ENCODE results near the gene CANX.

CANX gene

DNA sequence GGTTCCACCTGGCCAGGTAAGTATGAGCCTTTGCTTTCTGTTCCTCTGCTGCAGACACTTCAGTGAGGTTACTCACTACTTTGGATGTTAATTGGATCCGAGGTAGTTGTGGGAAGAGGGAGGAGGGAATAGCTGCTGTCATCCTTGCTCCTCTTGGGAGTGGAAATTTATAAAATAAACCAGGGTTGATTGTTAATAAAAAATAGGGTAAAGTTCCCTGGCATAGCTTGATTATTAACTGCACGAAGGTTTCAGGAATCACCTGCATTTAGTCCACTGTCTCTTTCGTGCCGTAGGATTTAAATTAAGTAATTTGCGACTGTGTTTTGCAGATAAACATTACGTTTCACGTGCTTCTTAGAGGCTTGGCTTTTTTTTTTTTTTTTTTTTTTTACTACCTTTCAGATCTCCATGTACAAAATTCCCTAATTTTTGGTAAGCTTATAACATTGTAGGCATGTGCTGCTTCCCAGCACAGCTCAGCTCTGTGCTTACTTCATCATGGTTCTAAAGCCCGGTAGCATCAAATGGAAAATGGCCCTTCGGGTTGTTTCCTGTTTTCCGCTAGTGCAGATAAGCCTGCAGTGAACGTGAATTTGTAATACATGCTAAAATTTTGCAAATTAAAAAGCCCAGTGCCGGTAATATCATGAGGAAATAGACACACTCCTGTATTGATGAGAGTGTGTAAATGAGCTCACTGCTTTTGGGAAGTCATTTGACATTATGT lies 68.1 kb downstream of the CANX start:
- Histone ChIP-seq H3K27me3 (ENCODE audit: insufficient read depth, low read length) (no peaks in the 10 kb centered on the region), H3K9me3 (ENCODE audit: low read length) (no peaks in the 10 kb centered on the region), H3K4me1 (ENCODE audit: insufficient read depth, low read length) (peaks cover 32% of the 10 kb centered on the region), H3K36me3 (ENCODE audit: insufficient read depth, low read length) (peaks cover 68% of the 10 kb centered on the region), H3K4me3 (ENCODE audit: low read length) (no peak overlapping the region), H2AFZ (ENCODE audit: low read depth, low read length) (no peak overlapping the region)

- H3K36me3 ChIP-seq (ENCODE audit: insufficient read depth, low read length), result peaks cover 74% of the 10 kb centered on the region
- peaks cover 25% of the 10 kb centered on the region for H3K4me1 ChIP-seq (ENCODE audit: insufficient read depth, low read length)
- H3K4me3 ChIP-seq (ENCODE audit: low read length), result no peak overlapping the region
- H3K9me3 ChIP-seq (ENCODE audit: low read length), result no peaks in the 10 kb centered on the region
- H2AFZ ChIP-seq (ENCODE audit: low read depth, low read length), result no peak overlapping the region
- no peaks in the 10 kb centered on the region for H3K27me3 ChIP-seq (ENCODE audit: insufficient read depth, low read length)
Observed at GRCh38 chr5:179767496-179768100, 68.8 kb downstream of the CANX start.

- H3K4me1 ChIP-seq (ENCODE audit: insufficient read depth, low read length), result peaks cover 16% of the 10 kb centered on the region
- H3K27me3 ChIP-seq (ENCODE audit: insufficient read depth, low read length), result no peaks in the 10 kb centered on the region
- no peak overlapping the region for H3K4me3 ChIP-seq (ENCODE audit: low read length)
- H3K36me3 ChIP-seq (ENCODE audit: insufficient read depth, low read length), result peaks cover 82% of the 10 kb centered on the region
- no peaks in the 10 kb centered on the region for H3K9me3 ChIP-seq (ENCODE audit: low read length)
- no peak overlapping the region for H2AFZ ChIP-seq (ENCODE audit: low read depth, low read length)
Observed at GRCh38 chr5:179768326-179769085, 69.7 kb downstream of the CANX start.

DNA sequence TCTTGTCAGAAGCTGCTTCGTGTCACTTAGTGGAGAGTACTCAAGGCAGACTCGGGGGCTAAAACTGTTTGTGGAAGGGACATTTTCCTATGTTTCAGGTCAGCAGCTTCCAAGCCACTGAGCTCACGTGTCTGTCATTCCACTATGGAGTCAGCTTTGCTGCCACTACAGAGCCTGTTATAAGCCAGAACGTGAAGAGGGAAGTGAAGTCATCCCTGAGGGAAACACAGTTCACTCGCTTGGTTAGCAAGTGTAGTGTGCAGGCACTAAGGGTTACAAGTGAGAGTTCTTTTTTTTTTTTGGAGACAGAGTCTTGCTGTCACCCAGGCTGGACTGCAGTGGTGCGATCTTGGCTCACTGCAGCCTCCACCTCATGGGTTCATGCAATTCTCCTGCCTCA lies 70.5 kb downstream of the CANX start:
- no peak overlapping the region for H3K4me3 ChIP-seq (ENCODE audit: low read length)
- peaks cover 89% of the 10 kb centered on the region for H3K36me3 ChIP-seq (ENCODE audit: insufficient read depth, low read length)
- H3K4me1 ChIP-seq (ENCODE audit: insufficient read depth, low read length), result peaks cover 12% of the 10 kb centered on the region
- no peaks in the 10 kb centered on the region for H3K9me3 ChIP-seq (ENCODE audit: low read length)
- no peak overlapping the region for H2AFZ ChIP-seq (ENCODE audit: low read depth, low read length)
- H3K27me3 ChIP-seq (ENCODE audit: insufficient read depth, low read length), result no peaks in the 10 kb centered on the region

- Histone ChIP-seq H3K27me3 (ENCODE audit: insufficient read depth, low read length) (no peaks in the 10 kb centered on the region), H3K4me3 (ENCODE audit: low read length) (no peak overlapping the region), H3K4me1 (ENCODE audit: insufficient read depth, low read length) (peaks cover 12% of the 10 kb centered on the region), H3K9me3 (ENCODE audit: low read length) (no peaks in the 10 kb centered on the region), H3K36me3 (ENCODE audit: insufficient read depth, low read length) (peaks cover 94% of the 10 kb centered on the region), H2AFZ (ENCODE audit: low read depth, low read length) (no peak overlapping the region)
Observed at GRCh38 chr5:179769796-179770195, 71.0 kb downstream of the CANX start.

GRCh38 chr5:179771311-179771895 lies 72.6 kb downstream of the CANX start:
- Histone ChIP-seq H3K9me3 (ENCODE audit: low read length) (no peaks in the 10 kb centered on the region), H3K36me3 (ENCODE audit: insufficient read depth, low read length) (peaks cover 95% of the 10 kb centered on the region), H3K4me3 (ENCODE audit: low read length) (no peak overlapping the region), H3K4me1 (ENCODE audit: insufficient read depth, low read length) (peaks cover 1% of the 10 kb centered on the region), H3K27me3 (ENCODE audit: insufficient read depth, low read length) (no peaks in the 10 kb centered on the region), H2AFZ (ENCODE audit: low read depth, low read length) (no peak overlapping the region)

GRCh38 chr5:179772351-179772750 lies 73.6 kb downstream of the CANX start:
- H3K4me3 ChIP-seq (ENCODE audit: low read length), result no peak overlapping the region
- H3K9me3 ChIP-seq (ENCODE audit: low read length), result no peaks in the 10 kb centered on the region
- H3K27me3 ChIP-seq (ENCODE audit: insufficient read depth, low read length), result no peaks in the 10 kb centered on the region
- H2AFZ ChIP-seq (ENCODE audit: low read depth, low read length), result no peak overlapping the region
- H3K4me1 ChIP-seq (ENCODE audit: insufficient read depth, low read length), result no peaks in the 10 kb centered on the region
- H3K36me3 ChIP-seq (ENCODE audit: insufficient read depth, low read length), result peaks cover 88% of the 10 kb centered on the region

GRCh38 chr5:179773686-179774040 lies 74.9 kb downstream of the CANX start:
- H3K4me1 ChIP-seq (ENCODE audit: insufficient read depth, low read length), result no peaks in the 10 kb centered on the region
- no peaks in the 10 kb centered on the region for H3K9me3 ChIP-seq (ENCODE audit: low read length)
- H3K27me3 ChIP-seq (ENCODE audit: insufficient read depth, low read length), result no peaks in the 10 kb centered on the region
- H2AFZ ChIP-seq (ENCODE audit: low read depth, low read length), result no peak overlapping the region
- H3K4me3 ChIP-seq (ENCODE audit: low read length), result no peak overlapping the region
- peaks cover 87% of the 10 kb centered on the region for H3K36me3 ChIP-seq (ENCODE audit: insufficient read depth, low read length)

DNA sequence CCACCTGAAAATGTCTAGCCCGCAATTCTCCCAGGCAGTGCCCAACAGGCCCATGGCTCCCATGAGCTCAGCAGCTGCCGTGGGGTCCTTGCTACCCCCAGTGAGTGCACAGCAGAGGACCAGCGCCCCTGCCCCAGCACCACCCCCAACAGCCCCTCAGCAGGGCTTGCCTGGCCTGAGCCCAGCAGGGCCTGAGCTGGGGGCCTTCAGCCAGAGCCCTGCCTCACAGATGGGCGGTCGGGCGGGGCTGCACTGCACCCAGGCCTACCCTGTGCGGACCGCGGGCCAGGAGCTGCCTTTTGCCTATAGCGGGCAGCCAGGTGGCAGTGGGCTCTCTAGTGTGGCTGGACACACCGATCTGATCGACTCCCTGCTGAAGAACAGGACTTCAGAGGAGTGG lies 75.7 kb downstream of the CANX start:
- H2AFZ ChIP-seq (ENCODE audit: low read depth, low read length), result no peak overlapping the region
- H3K4me1 ChIP-seq (ENCODE audit: insufficient read depth, low read length), result no peaks in the 10 kb centered on the region
- no peaks in the 10 kb centered on the region for H3K9me3 ChIP-seq (ENCODE audit: low read length)
- H3K4me3 ChIP-seq (ENCODE audit: low read length), result no peak overlapping the region
- no peaks in the 10 kb centered on the region for H3K27me3 ChIP-seq (ENCODE audit: insufficient read depth, low read length)
- peaks cover 83% of the 10 kb centered on the region for H3K36me3 ChIP-seq (ENCODE audit: insufficient read depth, low read length)

DNA sequence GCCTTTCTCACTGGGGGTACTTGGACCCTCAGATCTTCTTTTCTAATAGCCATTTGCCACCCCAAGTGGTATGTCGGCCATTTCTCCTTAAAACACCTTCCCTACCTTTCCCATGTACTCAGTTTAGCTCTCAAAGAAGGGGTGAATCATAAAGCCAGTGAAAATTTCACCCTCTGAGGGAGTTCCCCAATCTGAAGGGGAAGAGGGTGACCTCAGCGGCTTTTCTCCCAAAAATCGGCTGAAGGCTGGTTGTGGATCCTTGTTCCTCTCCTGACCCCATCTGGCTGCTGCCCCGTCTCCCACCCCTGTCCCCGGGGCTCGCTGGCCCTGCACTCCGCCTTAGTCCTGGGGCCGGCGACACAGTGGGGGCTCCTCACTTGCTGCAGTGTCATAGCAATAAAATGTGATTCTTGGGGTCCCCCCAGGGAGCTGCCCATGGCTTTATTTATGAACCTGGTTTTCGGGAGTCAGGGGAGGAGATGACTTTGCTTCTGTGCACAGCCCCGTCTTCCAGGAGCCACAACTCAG lies 77.7 kb downstream of the CANX start:
- H3K4me1 ChIP-seq (ENCODE audit: insufficient read depth, low read length), result no peaks in the 10 kb centered on the region
- H3K36me3 ChIP-seq (ENCODE audit: insufficient read depth, low read length), result peaks cover 63% of the 10 kb centered on the region
- H3K27me3 ChIP-seq (ENCODE audit: insufficient read depth, low read length), result no peaks in the 10 kb centered on the region
- no peak overlapping the region for H3K4me3 ChIP-seq (ENCODE audit: low read length)
- H2AFZ ChIP-seq (ENCODE audit: low read depth, low read length), result no peak overlapping the region
- no peaks in the 10 kb centered on the region for H3K9me3 ChIP-seq (ENCODE audit: low read length)

DNA sequence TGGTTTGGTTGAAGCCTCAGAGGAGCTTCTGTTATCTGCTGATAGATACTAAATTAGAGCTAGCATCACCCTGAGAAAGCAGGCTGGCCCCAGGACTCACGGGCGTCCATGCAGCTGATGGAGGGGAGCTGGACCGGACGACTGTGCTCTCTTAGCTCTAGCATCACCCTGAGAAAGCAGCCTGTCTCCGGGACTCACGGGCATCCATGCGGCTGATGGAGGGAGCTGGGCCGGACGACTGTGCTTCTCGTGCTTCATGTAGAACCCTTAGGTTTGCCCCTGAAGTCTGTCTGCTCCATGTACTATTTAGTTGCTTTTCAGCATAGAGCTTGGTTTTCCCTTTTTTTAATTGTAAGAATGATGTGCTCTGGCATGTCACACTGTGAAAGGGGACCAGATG lies 78.7 kb downstream of the CANX start:
- Histone ChIP-seq H2AFZ (ENCODE audit: low read depth, low read length) (no peak overlapping the region), H3K36me3 (ENCODE audit: insufficient read depth, low read length) (peaks cover 58% of the 10 kb centered on the region), H3K4me3 (ENCODE audit: low read length) (no peak overlapping the region), H3K4me1 (ENCODE audit: insufficient read depth, low read length) (no peaks in the 10 kb centered on the region), H3K9me3 (ENCODE audit: low read length) (no peaks in the 10 kb centered on the region), H3K27me3 (ENCODE audit: insufficient read depth, low read length) (no peaks in the 10 kb centered on the region)

DNA sequence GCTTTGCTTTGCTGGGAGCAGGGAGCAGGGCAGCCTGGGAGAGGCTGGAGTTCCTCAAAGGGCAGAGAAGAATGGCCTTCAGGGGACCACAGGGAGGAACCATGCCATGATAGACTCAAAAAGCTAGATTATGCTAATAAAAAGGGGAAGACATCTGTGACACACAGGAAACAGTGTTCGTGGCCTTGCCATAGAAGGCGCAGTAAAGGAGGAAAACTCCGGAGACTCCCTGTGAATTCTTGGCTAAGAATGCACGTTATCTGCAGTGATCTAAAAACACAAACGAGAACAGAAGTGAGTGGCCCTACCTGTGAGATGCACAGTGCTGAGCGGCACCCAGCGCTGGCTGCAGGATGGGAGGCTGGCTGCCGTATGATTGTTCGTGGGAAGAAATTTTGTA lies 79.1 kb downstream of the CANX start:
- Histone ChIP-seq H3K4me1 (ENCODE audit: insufficient read depth, low read length) (no peaks in the 10 kb centered on the region), H3K36me3 (ENCODE audit: insufficient read depth, low read length) (peaks cover 55% of the 10 kb centered on the region), H3K4me3 (ENCODE audit: low read length) (no peak overlapping the region), H2AFZ (ENCODE audit: low read depth, low read length) (no peak overlapping the region), H3K27me3 (ENCODE audit: insufficient read depth, low read length) (no peaks in the 10 kb centered on the region), H3K9me3 (ENCODE audit: low read length) (no peaks in the 10 kb centered on the region)

DNA sequence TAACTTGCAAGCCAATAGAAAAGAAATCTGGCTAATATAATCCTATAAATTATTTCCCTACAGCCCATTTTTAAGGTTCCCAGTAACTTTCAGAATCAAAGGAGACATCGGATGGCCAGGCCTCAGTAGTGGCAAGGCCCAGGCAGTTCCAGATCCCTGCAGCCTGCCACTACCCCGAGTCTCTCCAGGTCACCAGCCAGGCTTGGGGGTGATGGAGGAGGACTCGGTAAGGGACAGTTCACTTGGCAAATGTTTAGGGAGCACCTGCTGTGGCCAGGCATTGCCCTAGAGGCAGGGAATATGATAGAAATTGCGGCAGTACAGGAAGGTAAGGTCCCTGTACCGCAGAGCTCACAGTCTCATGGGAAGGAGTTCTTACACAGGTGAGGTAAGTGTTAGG lies 79.8 kb downstream of the CANX start:
- Histone ChIP-seq H2AFZ (ENCODE audit: low read depth, low read length) (no peak overlapping the region), H3K36me3 (ENCODE audit: insufficient read depth, low read length) (peaks cover 49% of the 10 kb centered on the region), H3K4me3 (ENCODE audit: low read length) (no peak overlapping the region), H3K4me1 (ENCODE audit: insufficient read depth, low read length) (no peaks in the 10 kb centered on the region), H3K9me3 (ENCODE audit: low read length) (no peaks in the 10 kb centered on the region), H3K27me3 (ENCODE audit: insufficient read depth, low read length) (no peaks in the 10 kb centered on the region)
